IPS DF 19.7 (cell line): ENCODE data around the gene EML2.
"Not testable (repeated sequence)": the region's sequence is repeated elsewhere in the genome, so short reads cannot be mapped to it uniquely, and the experiment has no call there.

ENCODE experiments used
- DNase-seq: peaks from one replicate; pipeline ENCODE4 v3.0.0-alpha.2; 2013; ENCODE audit warnings: low read depth, low spot score

The EML2 gene

DNA sequence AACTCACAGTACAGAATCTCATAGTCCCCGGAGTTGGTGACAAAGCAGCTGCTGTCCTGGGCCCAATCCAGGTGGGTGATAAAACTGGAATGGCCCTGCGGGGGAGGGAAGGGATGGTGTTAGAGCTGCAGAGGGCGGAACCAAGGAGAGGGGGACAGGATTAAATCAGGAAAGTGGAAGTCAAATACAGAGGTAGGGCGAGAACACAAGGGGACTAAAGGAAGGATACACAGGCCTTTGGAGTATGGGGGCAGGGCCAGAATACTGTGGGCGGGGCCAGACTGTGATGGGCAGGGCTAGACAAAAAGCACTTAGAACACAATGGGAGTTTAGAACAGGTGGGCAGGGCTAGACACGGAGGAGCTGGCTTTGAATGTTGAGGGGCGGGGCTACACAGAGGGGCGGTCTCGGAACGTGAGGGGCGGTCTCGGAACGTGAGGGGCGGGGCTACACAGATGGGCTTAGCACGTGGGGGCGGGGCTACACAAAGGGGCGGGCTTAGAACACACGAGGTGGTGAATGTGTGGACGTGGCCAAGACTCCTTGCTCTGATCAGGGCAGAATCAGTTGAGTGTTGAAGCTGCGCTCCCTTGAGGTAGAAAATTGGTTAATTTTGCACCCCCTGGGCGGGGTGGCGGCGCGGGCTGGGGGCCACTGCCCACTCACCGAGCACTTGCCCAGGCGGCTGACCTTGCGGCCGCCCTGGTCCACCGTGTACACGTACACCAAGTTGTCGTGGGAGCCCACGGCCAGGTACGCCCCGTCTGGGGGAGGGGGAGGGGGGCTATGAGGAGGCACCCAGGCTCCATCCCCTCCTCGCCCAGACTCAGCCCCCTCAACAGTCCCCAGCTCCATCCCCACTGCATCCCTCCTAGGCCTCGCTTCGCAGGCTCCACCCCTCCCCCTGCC lies 23.1 kb downstream of the EML2 start:
- DNase-seq, result peak; percentile 90

DNA sequence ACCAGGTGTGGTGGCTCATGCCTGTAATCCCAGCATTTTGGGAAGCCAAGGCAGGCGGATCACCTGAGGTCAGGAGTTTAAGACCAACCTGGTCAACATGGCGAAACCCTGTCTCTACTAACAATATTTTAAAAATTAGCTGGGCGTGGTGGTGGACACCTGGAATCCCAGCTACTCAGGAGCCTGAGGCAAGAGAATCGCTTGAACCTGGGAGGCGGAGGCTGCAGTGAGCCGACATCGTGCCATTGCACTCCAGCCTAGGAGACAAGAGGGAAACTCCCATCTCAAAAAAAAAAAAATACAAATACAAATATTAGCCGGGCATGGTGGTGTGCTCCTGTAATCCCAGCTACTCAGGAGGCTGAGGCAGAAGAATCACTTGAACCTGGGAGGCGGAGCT lies 24.1 kb downstream of the EML2 start:
- DNase-seq, result not testable (repeated sequence)

DNA sequence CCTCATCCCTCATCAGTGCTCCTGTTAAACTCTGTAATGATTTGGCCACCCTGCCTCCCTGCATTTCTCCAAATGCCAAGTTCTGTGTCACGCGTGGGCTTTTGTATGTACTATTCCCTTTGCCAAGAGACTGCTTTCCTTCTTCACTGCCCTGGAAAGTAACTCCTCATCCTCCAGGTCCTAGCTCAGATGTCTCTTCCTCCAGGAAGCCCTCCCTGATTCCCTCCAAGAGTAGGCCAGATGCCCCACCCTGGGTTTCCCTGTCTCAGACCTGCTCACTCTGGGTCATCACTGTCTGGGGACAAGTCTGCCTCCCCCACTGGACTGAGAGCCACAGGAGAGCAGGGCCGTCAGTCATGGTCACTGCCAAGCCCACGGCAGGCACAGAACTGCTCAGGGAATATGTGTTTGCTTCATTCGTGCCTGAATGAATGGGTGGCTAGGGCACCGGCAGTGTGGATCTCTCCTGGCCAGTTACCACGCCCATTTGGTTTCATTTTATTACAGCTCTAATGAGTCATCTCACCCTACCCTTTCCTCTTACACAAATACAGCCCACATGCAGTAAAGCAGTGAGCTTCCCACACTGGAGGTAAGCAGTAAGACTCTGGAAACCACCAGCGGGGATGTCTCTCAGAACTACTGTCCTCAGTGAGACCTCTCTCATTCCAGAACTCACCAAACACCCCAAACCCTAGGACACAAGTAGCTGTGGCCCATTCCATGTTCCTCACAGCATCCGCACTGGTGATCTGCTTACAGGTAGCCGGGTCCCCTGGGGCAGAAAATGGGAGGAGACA lies 25.1 kb downstream of the EML2 start:
- no peak for DNase-seq

DNA sequence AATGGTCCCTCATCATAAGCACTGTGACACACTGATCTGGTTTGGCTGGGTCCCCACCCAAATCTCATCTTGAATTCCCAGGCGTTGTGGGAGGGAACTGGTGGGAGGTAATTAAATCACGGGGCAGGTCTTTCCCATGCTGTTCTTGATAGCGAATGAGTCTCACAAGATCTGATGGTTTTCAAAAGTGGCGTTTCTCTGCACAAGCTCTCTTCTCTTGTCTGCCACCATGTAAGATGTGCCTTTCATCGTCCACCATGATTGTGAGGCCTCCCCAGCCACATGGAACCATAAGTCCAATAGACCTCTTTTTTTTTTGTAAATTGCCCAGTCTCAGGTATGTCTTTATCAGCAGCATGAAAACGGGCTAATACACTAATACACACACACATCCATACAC lies 30.2 kb downstream of the EML2 start:
- no peak for DNase-seq

DNA sequence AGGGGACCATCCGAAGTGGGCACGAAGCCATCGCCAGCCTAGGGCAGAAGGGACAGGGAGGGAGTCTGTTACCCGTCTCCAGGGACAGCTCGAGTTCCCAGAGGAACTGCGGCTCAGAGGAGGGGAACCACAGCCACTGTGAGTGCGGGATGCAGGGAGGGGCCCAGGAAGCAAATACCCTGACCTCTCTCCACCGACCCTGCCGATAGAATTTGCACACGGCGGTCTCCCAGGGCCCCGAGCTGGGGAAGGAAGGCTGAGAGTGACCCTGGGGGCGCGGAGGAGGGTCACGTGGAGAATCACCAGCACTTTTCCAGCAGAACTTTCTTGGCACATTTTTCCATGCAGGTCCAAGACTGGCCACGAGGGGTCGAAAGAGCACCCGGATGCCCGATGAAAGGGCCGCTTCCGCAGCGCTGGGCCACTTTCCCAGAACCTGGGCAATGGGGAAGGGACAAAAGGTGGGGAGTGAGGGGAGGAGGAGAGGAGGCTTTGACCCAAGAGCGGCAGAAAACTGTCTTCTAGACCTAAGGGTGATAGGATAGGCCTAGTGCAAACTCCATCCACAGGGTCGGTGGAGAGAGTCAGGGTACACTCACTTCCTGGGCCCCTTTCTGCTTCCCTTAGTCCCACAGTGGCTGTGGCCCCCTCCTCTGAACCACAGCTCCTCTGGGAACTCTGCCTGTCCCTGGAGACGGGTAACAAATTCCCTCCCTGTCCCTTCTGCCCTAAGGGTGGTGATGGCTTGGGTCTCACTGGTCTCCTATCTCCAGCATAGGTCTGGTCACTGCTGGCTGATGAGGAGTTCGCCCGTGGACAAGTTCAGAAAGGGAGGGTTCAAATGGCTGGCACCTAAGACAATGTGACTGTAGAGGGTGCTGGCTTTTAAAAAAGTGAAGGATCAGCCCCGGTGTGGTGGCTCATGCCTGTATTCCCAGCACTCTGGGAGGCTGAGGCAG lies 31.8 kb downstream of the EML2 start:
- DNase-seq, result no peak

- no peak for DNase-seq
These were observed 37.4 kb downstream of the EML2 start, which contains the start of gene GPR4 for GRCh38 chr19:45601524-45602374. Gene GPR4 (minus strand): TSS chr19:45602212. CDS start chr19:45591866, 10,346 bp downstream.

DNA sequence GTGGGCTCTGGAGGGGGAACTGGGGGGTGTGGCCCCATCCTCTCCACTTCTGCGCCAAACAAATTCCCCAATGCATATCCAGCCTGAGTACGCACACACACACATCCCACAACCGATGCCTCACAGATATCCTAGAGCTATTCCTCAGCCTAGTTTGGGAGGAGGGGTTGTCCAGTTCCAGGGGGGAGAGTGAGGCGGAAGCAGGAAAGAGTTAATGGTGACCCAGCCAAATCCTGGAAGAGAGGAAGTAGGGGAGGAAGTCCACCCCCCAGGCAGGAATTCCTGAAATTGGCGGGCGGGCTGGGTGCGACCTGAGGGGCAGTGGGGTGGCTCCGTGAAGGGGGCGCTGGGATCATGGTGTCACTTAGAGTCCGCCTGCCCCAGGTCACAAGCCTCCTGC lies 38.1 kb downstream of the EML2 start:
- DNase-seq, result no peak

DNA sequence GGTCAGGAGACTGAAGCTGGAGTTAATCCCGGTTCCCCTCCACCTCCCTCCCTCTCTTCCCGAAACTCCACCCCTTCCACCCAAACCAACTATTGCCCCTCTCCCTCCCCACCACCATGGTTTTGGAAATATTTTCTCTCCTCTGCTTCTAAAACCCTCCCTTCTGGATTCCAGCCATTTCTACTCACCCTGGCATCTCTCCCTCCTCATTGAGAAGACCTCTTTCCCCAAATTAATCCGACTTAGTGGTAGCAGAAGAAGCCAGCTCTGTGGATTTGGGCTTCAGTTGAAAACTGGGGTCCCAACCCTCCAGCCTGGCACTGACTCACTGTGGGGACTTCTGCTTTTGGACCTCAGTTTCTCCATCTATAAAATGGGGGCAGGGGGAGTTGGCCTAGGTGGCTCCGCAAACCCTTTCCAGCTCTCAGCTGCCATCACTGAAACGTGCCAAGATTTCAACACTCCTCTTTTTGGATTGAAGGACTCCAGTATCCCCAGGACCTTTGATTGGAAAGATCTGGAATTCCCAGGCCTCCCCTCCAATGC lies 38.8 kb downstream of the EML2 start:
- no peak for DNase-seq

DNA sequence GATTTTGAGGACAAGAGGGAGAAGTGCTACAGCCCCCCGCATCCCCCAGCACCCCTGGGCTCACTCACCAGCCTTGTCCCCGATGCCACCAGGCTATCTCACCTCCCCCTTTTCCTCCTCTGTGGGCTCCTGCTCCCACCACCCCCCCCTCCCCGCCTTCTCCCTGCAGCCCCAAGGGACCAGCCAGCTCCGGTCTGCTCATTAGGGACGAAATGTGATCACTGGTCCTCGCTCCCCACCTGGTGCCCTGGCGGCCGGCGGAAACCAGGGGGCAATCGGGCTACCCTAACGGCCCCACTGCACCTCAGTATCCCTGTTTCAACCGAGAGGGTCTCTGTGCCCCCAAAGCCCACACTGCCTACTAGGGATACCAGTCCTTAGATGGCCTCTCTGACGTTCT lies 39.9 kb downstream of the EML2 start:
- DNase-seq, result no peak

DNA sequence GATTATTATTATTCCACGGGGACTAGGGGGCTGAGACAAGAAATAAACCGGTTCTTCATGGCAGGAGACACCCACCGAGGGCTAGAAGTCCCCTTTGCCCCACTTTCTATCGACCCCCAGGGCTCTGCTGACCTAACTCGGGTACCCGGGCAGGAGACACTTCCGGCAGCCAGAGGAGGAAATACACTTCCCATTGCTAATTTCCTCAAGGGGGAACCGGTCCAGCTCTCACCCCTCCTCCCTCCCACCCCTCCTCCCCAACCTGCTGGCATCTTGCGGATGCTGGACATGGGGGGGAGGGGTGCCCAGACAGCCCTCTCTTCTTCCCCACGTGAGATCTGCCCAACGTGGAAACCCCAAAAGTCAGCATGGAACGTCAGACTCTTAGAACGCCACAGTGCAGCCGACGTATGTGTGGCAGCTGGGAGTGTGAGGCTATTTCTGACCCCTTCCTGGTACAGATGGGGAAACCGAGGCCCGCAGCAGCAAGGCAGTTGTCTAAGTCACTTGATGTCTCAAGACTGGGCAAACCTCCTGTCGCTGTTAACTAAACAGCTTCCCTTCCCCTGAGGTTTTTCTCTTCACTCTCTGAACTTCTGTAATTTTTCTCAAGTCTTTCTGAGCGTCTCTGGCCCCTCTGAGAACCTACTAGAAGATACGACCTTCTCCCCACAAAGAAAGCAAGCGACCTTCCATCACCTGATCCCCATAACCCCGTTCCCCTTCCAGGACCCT lies 40.8 kb downstream of the EML2 start:
- DNase-seq, result no peak

DNA sequence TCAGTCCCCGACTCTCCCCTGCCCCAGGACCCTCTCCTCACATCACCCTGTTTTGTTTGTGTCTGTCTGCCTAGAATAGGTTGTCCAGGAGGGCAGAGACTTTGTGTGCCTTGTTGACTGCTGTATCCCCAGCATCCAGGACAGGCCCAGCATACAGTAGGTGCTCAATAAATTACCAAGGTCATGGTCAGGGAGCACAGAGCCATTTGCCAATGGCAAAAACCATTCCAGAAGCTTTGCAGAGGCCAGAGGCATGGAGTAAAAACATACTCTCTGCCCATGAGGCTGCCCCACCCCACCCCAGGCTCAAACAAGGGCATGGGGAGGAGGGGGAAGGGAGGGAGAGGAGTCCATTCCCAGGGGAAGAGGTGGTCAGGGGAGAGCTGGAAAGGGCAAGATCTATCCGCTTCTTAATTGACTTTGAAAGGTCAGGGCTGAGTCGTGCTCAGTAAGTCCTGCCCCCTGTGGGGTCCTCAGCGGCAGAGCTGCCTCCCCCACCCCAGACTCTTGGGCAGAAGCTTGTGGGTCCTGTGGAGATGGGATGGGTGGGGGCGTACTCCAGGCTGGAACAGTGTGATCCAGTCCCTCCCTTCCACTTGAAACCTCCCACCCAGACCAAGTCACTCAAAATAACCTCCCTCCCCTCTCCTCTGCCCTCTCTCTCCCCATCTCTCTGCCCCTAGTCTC lies 41.6 kb downstream of the EML2 start:
- DNase-seq, result no peak

GRCh38 chr19:45595814-45596213 lies 43.4 kb downstream of the EML2 start:
- DNase-seq, result no peak

DNA sequence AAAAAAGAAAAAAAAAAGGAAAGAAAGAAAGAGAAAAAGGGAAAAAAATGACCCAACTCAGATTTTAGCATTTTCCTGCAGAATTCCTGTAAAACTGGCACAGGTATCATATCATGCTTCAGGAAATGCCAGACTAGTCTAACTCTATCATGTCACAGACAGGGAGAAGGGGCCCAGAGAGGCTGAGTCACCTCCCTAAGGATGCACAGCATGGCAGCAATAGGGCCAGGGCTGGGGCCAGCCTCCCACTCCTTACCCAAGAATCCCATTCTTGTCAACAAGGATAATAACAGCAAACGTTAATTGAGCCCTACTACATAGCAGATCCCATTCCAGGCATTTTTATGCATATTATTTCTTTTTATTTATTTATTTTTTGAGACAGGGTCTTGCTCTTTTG lies 45.7 kb downstream of the EML2 start:
- DNase-seq, result no peak

DNA sequence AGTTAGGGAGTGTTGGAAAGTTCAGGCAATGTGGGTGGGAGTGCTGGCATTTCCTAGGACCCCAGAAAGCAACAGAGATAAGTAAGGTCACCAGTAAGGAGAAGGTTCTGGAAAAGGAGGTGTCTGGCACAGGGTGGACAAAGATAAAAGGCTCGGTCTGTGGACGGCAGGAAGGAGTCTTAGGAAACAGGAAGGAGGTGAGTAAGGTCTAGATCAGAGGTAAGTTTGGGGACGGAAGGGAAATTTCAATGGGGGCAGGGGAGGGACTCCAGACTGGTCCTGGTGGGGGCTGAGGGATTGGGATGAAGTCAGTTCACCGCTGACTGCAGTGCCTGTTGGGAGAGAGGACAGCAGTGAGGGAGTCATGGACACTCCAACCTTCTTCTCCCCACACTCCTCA lies 46.8 kb downstream of the EML2 start:
- no peak for DNase-seq

- DNase-seq, result no peak
These were observed 47.6 kb downstream of the EML2 start for GRCh38 chr19:45591638-45592005.

DNA sequence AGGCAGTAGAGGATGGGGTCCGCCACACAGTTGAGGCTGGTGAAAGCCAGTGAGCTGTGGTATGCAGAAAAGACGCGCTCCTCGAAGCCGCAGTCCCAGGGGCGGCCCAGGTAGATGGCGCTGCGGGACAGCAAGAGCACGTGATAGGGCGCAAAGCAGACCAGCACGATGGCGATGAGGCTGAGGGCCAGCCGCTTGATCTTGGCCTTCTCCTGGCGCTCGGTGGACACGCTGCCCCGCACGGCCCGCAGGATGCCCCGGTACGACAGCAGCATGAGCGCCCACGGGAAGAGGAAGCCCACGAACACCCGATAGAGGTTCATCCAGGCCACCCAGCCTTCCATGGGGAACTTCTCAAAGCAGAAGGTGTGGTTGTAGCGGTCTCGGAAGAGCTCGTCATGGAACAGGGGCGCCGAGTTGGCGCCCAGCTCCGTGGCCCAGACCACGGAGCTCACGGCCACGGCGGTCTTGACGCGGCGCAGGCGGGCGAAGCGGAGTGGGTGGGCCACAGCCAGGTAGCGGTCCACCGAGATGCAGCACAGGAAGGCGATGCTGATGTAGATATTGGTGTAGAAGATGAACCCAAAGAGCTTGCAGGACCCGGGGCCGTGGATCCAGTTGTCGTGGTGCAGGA lies 48.1 kb downstream of the EML2 start:
- no peak for DNase-seq

- DNase-seq, result no peak
These were observed 48.7 kb downstream of the EML2 start for GRCh38 chr19:45590300-45591003.

GRCh38 chr19:45589768-45590167 lies 49.4 kb downstream of the EML2 start:
- DNase-seq, result no peak
